Neural cell (in vitro differentiated cells): ENCODE results near the gene LFNG. TPM values are rescaled to one million over a fixed set of nuclear protein-coding genes. Genes with fewer than 3 reads are reported as not detected.

Experiments
- H2AFZ ChIP-seq: fragments of 200-600, 300-800 bp; sonication (generic), shearing (Covaris generic); 2 replicates; pipeline ENCODE4 v1.6.0; 2014; ENCODE audit warnings: low read depth, mild to moderate bottlenecking, antibody characterized with exemption, low read length, moderate library complexity
- H3F3A ChIP-seq: fragments of 200-600 bp; shearing (Covaris generic); 2 replicates; pipeline ENCODE4 v1.6.1; 2016; ENCODE audit warnings: mild to moderate bottlenecking, moderate library complexity, mixed read lengths, antibody characterized with exemption, low read length; ENCODE audit not compliant: insufficient read depth, poor library complexity, severe bottlenecking
- H3K27ac ChIP-seq: fragments of 200-600, 300-800 bp; sonication (generic), shearing (Covaris generic); 2 replicates; pipeline ENCODE4 v1.5.1; 2014; ENCODE audit warnings: mild to moderate bottlenecking, low read length, moderate library complexity
- H3K27me3 ChIP-seq: fragments of 300-800, 200-600 bp; sonication (generic), shearing (Covaris generic); 2 replicates; pipeline ENCODE4 v1.6.0; 2014; ENCODE audit warnings: mild to moderate bottlenecking, low read depth, low read length, moderate library complexity; ENCODE audit not compliant: insufficient read depth
- H3K36me3 ChIP-seq: fragments of 300-800, 200-600 bp; sonication (generic), shearing (Covaris generic); 2 replicates; pipeline ENCODE4 v1.5.1; 2014; ENCODE audit warnings: mild to moderate bottlenecking, antibody characterized with exemption, low read length, moderate library complexity; ENCODE audit not compliant: insufficient read depth
- H3K4me2 ChIP-seq: fragments of 300-800, 200-600 bp; sonication (generic), shearing (Covaris generic); 2 replicates; pipeline ENCODE4 v1.6.0; 2014; ENCODE audit warnings: mild to moderate bottlenecking, low read length
- H3K4me3 ChIP-seq: fragments of 300-800, 200-600 bp; sonication (generic), shearing (Covaris generic); 2 replicates; pipeline ENCODE4 v1.5.1; 2014; ENCODE audit warnings: mild to moderate bottlenecking, low read length, moderate library complexity
- H3K79me2 ChIP-seq: fragments of 200-600 bp; shearing (Covaris generic); replicated peaks from 2 replicates; pipeline ENCODE4 v1.6.0; 2014; ENCODE audit warnings: mild to moderate bottlenecking, low read length, moderate library complexity; ENCODE audit not compliant: insufficient read depth
- H3K9ac ChIP-seq: fragments of 300-800, 200-600 bp; sonication (generic), shearing (Covaris generic); 2 replicates; pipeline ENCODE4 v1.6.1; 2016; ENCODE audit warnings: mild to moderate bottlenecking, low read length, mixed read lengths
- H3K9me2 ChIP-seq: fragments of 200-600 bp; shearing (Covaris generic); 2 replicates; pipeline ENCODE4 v1.6.1; 2016; ENCODE audit warnings: mild to moderate bottlenecking, low read length, mixed read lengths; ENCODE audit not compliant: insufficient read depth
- H3K9me3 ChIP-seq: fragments of 200-600, 300-800 bp; sonication (generic), shearing (Covaris generic); 2 replicates; pipeline ENCODE4 v1.6.1; 2016; ENCODE audit warnings: mild to moderate bottlenecking, mixed run types, low read length, moderate library complexity, mixed read lengths
- H4K20me1 ChIP-seq: fragments of 200-600 bp; shearing (Covaris generic); 2 replicates; pipeline ENCODE4 v1.6.1; 2016; ENCODE audit warnings: mild to moderate bottlenecking, mixed run types; ENCODE audit not compliant: insufficient read depth
- CTCF ChIP-seq: fragments of 450-650 bp; IDR thresholded peaks from 2 replicates; pipeline ENCODE4 v1.5.1; 2014; ENCODE audit warnings: antibody characterized with exemption, mild to moderate bottlenecking, moderate library complexity; ENCODE audit not compliant: poor library complexity, severe bottlenecking
- EP300 ChIP-seq: fragments of 450-650 bp; conservative IDR thresholded peaks from 2 replicates; pipeline ENCODE4 v1.6.1; 2014; ENCODE audit warnings: antibody characterized with exemption, mild to moderate bottlenecking, moderate library complexity; ENCODE audit not compliant: poor library complexity, severe bottlenecking
- EZH2 ChIP-seq: fragments of 200-600, 300-800 bp; shearing (Covaris generic), sonication (generic); IDR thresholded peaks from 2 replicates; pipeline ENCODE4 v1.6.1; 2014; ENCODE audit warnings: antibody characterized with exemption, low read length, borderline replicate concordance, mild to moderate bottlenecking; ENCODE audit not compliant: insufficient read depth, poor library complexity, severe bottlenecking
- MXI1 ChIP-seq: fragments of 450-650 bp; conservative IDR thresholded peaks from 2 replicates; pipeline ENCODE4 v1.6.1; 2014; ENCODE audit warnings: antibody characterized with exemption, mild to moderate bottlenecking; ENCODE audit not compliant: poor library complexity, severe bottlenecking
- POLR2AphosphoS5 ChIP-seq: IDR thresholded peaks from 2 replicates; pipeline ENCODE4 v1.6.1; 2012
- RAD21 ChIP-seq: fragments of 450-650 bp; conservative IDR thresholded peaks from 2 replicates; pipeline ENCODE4 v1.6.1; 2014; ENCODE audit warnings: antibody characterized with exemption, mild to moderate bottlenecking, moderate library complexity
- REST ChIP-seq: IDR thresholded peaks from 2 replicates; pipeline ENCODE4 v1.6.1; 2012; ENCODE audit warnings: borderline replicate concordance
- SMC3 ChIP-seq: fragments of 450-650 bp; conservative IDR thresholded peaks from 2 replicates; pipeline ENCODE4 v1.6.1; 2014; ENCODE audit warnings: antibody characterized with exemption, mild to moderate bottlenecking, moderate library complexity; ENCODE audit not compliant: poor library complexity
- TAF1 ChIP-seq: IDR thresholded peaks from 2 replicates; pipeline ENCODE4 v1.6.1; 2012; ENCODE audit warnings: low read depth
- polyA minus RNA-seq: library from RNA; depleted of rRNA, polyadenylated mRNA; stranded (reverse); fragments of >200 nt; gene quantifications from 2 replicates; pipeline ENCODE4 v1.2.3, GENCODE V29; 2014
- polyA plus RNA-seq: library from polyadenylated mRNA; depleted of rRNA; stranded (reverse); fragments of >200 nt; gene quantifications from 2 replicates; pipeline ENCODE4 v1.2.3, GENCODE V29; 2014

The LFNG gene
- polyA plus RNA-seq (0.30 and 1.5 TPM in 2 replicates), polyA minus RNA-seq (0.49 TPM in 1 of 2 replicates, not detected in the other)

- Histone ChIP-seq H3K4me3 (peak within 1 kb of the TSS; percentile 68), H3K27ac (no peak within 1 kb of the TSS), H3K9me2 (no peaks in the 10 kb centered on the region), H4K20me1 (no peaks in the 10 kb centered on the region), H3F3A (no peaks in the 10 kb centered on the region), H3K79me2 (peaks cover 31% of the 10 kb centered on the region), H3K36me3 (no peaks in the 10 kb centered on the region), H3K4me2 (peak within 1 kb of the TSS; percentile 30), H2AFZ (no peak within 1 kb of the TSS), H3K9me3 (no peaks in the 10 kb centered on the region), H3K27me3 (peaks cover 10% of the 10 kb centered on the region), H3K9ac (no peak within 1 kb of the TSS)
- TF ChIP-seq RAD21 (no peak), MXI1 (peak; percentile 86)
Observed at GRCh38 chr7:2519119-2519930, at the start of gene LFNG. TSS of gene LFNG (plus strand) at chr7:2519774. CDS start at chr7:2519862, 88 bp downstream.

GRCh38 chr7:2470204-2471021 lies 49.2 kb upstream of the LFNG start:
- H3F3A ChIP-seq: no peaks in the 10 kb centered on the region
- H3K4me2 ChIP-seq: no peak overlapping the region
- no peaks in the 10 kb centered on the region for H3K79me2 ChIP-seq
- TF ChIP-seq TAF1 (no peak), RAD21 (no peak), EP300 (no peak), POLR2AphosphoS5 (no peak), EZH2 (no peak), REST (no peak), CTCF (no peak), MXI1 (no peak), SMC3 (no peak)
- no peaks in the 10 kb centered on the region for H3K27me3 ChIP-seq
- no peak overlapping the region for H2AFZ ChIP-seq
- H3K36me3 ChIP-seq: no peaks in the 10 kb centered on the region
- no peak overlapping the region for H3K9ac ChIP-seq
- H3K9me3 ChIP-seq: no peaks in the 10 kb centered on the region
- H3K9me2 ChIP-seq: no peaks in the 10 kb centered on the region
- H3K27ac ChIP-seq: no peak overlapping the region
- no peak overlapping the region for H3K4me3 ChIP-seq
- H4K20me1 ChIP-seq: no peaks in the 10 kb centered on the region
